ENCODE measurements around the gene FBXO15.

DNA sequence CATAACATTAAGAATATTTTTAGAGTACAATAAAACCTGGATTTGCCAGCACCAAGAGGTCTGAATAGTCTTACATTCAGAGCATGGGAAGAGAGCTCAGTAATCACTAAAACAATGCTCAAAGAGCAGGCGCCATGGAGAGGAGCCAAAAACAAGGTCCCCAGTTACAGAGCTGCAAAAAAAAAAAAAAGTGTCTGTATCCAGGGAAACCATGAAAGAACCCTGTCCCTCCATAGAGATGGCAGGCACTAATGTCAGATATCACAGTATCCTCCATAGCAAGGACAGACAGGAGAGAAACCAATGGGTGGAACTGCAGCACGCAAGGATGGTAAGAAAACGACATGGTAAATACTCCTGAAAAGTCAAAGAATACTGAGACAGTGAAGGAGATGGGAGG lies 19.5 kb downstream of the FBXO15 start:
- TF ChIP-seq ZNF174 (tag by site-specific recombination; IDR thresholded peaks at IDR 0.05) (no peak), ZNF19 (tag by site-specific recombination; IDR thresholded peaks at IDR 0.05; ENCODE audit: low read depth) (no peak)
- TF ChIP-seq, protein P1, sequence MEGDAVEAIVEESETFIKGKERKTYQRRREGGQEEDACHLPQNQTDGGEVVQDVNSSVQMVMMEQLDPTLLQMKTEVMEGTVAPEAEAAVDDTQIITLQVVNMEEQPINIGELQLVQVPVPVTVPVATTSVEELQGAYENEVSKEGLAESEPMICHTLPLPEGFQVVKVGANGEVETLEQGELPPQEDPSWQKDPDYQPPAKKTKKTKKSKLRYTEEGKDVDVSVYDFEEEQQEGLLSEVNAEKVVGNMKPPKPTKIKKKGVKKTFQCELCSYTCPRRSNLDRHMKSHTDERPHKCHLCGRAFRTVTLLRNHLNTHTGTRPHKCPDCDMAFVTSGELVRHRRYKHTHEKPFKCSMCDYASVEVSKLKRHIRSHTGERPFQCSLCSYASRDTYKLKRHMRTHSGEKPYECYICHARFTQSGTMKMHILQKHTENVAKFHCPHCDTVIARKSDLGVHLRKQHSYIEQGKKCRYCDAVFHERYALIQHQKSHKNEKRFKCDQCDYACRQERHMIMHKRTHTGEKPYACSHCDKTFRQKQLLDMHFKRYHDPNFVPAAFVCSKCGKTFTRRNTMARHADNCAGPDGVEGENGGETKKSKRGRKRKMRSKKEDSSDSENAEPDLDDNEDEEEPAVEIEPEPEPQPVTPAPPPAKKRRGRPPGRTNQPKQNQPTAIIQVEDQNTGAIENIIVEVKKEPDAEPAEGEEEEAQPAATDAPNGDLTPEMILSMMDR (tag by site-specific recombination; IDR thresholded peaks at IDR 0.05), result no peak
- TF ChIP-seq, protein P2, sequence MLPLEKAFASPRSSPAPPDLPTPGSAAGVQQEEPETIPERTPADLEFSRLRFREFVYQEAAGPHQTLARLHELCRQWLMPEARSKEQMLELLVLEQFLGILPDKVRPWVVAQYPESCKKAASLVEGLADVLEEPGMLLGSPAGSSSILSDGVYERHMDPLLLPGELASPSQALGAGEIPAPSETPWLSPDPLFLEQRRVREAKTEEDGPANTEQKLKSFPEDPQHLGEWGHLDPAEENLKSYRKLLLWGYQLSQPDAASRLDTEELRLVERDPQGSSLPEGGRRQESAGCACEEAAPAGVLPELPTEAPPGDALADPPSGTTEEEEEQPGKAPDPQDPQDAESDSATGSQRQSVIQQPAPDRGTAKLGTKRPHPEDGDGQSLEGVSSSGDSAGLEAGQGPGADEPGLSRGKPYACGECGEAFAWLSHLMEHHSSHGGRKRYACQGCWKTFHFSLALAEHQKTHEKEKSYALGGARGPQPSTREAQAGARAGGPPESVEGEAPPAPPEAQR (tag by site-specific recombination; IDR thresholded peaks at IDR 0.05), result no peak

All from HEK293 (cell line).